Psoas muscle (tissue), 8 donors: ENCODE results near the gene SHISAL1. TPM values are rescaled to one million over a fixed set of nuclear protein-coding genes. Genes with fewer than 3 reads are reported as not detected.

Experiments
- ATAC-seq, 4 donors: fragments of 200-7000 bp; cut with Tn5 transposase; one replicate each; pipeline ENCODE4 v1.9.1; 2020; ENCODE audit warnings: moderate library complexity in 3 of 4, mild to moderate bottlenecking in 2 of 4
- DNase-seq, 2 donors: peaks; one replicate each; pipeline ENCODE4 v3.0.0-alpha.2; 2020
- H3K27ac ChIP-seq: fragments of 200-600 bp; one replicate; pipeline ENCODE4 v1.8.0; 2022
- H3K27me3 ChIP-seq, 3 donors: fragments of 200-600 bp in 1 of 3; one replicate each; pipeline versions ENCODE4 v1.6.1 to v1.8.0; 2013 to 2022; ENCODE audit warnings: low read length in 2 of 3, mild to moderate bottlenecking in 2 of 3, moderate library complexity in 1 of 3; ENCODE audit not compliant: insufficient read depth in 3 of 3
- H3K36me3 ChIP-seq, 2 donors: fragments of 200-600 bp in 1 of 2; one replicate each; pipeline versions ENCODE4 v1.6.1 to v1.8.0; 2013 to 2022; ENCODE audit warnings: low read depth in 1 of 2, mild to moderate bottlenecking in 1 of 2, moderate library complexity in 1 of 2; ENCODE audit not compliant: insufficient read depth in 1 of 2
- H3K4me1 ChIP-seq: fragments of 200-600 bp; one replicate; pipeline ENCODE4 v1.8.0; 2022
- H3K4me3 ChIP-seq: fragments of 200-600 bp; one replicate; pipeline ENCODE4 v1.8.0; 2022; ENCODE audit warnings: mild to moderate bottlenecking
- H3K9me3 ChIP-seq: fragments of 200-600 bp; one replicate; pipeline ENCODE4 v1.8.0; 2022
- CTCF ChIP-seq: fragments of 200-600 bp; IDR thresholded peaks from one replicate; pipeline ENCODE4 v1.8.0; 2022; ENCODE audit warnings: antibody characterized with exemption
- WGBS, 3 donors: extraction: QIAGEN DNeasy Blood & Tissue Kit; methylation state at CpG; one replicate each; pipeline versions ENCODE4 v1.1.6 to v1.1.7; 2013; 5-methylcytosine and 5-hydroxymethylcytosine counted together
- intact Hi-C, 2 donors: fragments of 100-400 bp; cut with DNase I; formaldehyde crosslinking; loops; one replicate each; pipeline versions ENCODE4 v1.11.0 to v1.14.2; 2022
- polyA plus RNA-seq, 3 donors: library from polyadenylated mRNA; stranded (reverse); fragments of 200-250 nt; gene quantifications; one replicate each; pipeline ENCODE4 v1.2.3, GENCODE V29; 2013
- total RNA-seq, 4 donors: library from RNA; stranded (reverse); fragmentation: NEBNext Ultra II Directional in 2 of 4; extraction: Animal tissue kit (Norgen Biotek cat#: 25700) in 2 of 4; gene quantifications; one replicate each; pipeline versions ENCODE4 v1.2.1 to v1.2.4, GENCODE V29; 2021 to 2023
- donor health status: healthy with polysubstance abuse.
- donor health status: DM: no; HTN: no; CAD: no; lungs with moderate emphysema.
- donor health status: Bipolar disorder and iron deficiency.
- donor health status: healthy.
- donor health status: DM: yes; HTN: yes; CAD: no.
- donor health status: DM: no; HTN: no; CAD: no.
- donor health status: DM: no; HTN: no; CAD: no.
- donor health status: DM: yes; HTN: yes; CAD: no.

The SHISAL1 gene
- total and polyA plus RNA-seq, 7 donors, result 0.01 to 0.24 (median 0.06) TPM; not detected in 1

GRCh38 chr22:44291674-44292360, 20.9 kb downstream of the SHISAL1 start:
- H3K9me3 ChIP-seq, result peaks cover 4% of the 10 kb centered on the region
- H3K4me1 ChIP-seq, result no peaks in the 10 kb centered on the region
- no peak for TF ChIP-seq CTCF
- WGBS, 3 donors, result 49 to 67% (median 64%) methylated on average over 20 to 21 of the region's 21 CpGs
- H3K27ac ChIP-seq, result no peak overlapping the region
- ATAC-seq, result no peak
- DNase-seq, result no peak
- intact Hi-C loops, result no loop called here
- H3K4me3 ChIP-seq, result no peak overlapping the region
- H3K27me3 ChIP-seq, result peaks cover 0 to 40% (median 6%) of the 10 kb centered on the region in 3 donors
- no peaks in the 10 kb centered on the region for H3K36me3 ChIP-seq

GRCh38 chr22:44291265-44291664, 21.5 kb downstream of the SHISAL1 start:
- 79 to 84% (median 82%) methylated on average over 8 of the region's 8 CpGs for WGBS, 3 donors
- ATAC-seq (no peak), DNase-seq (no peak)
- Histone ChIP-seq H3K27ac (no peak overlapping the region), H3K4me1 (no peaks in the 10 kb centered on the region), H3K9me3 (peaks cover 4% of the 10 kb centered on the region), H3K4me3 (no peak overlapping the region), H3K27me3 (peaks cover 0 to 43% (median 7%) of the 10 kb centered on the region in 3 donors), H3K36me3 (no peaks in the 10 kb centered on the region)
- intact Hi-C loops, result no loop called here
- TF ChIP-seq CTCF, result no peak

GRCh38 chr22:44289414-44290171, 23.2 kb downstream of the SHISAL1 start:
- H3K27ac ChIP-seq, result no peak overlapping the region
- no peak for TF ChIP-seq CTCF
- H3K4me3 ChIP-seq, result no peak overlapping the region
- peaks cover 0 to 56% (median 9%) of the 10 kb centered on the region in 3 donors for H3K27me3 ChIP-seq
- intact Hi-C loops, result no loop called here
- WGBS, 3 donors, result 61 to 73% (median 67%) methylated on average over 12 to 13 of the region's 13 CpGs
- ATAC-seq (no peak), DNase-seq (no peak)
- no peaks in the 10 kb centered on the region for H3K4me1 ChIP-seq
- H3K36me3 ChIP-seq, result no peaks in the 10 kb centered on the region
- peaks cover 1% of the 10 kb centered on the region for H3K9me3 ChIP-seq

GRCh38 chr22:44288913-44289312, 23.8 kb downstream of the SHISAL1 start:
- no peak overlapping the region for H3K4me3 ChIP-seq
- H3K4me1 ChIP-seq, result no peaks in the 10 kb centered on the region
- no peak overlapping the region for H3K27ac ChIP-seq
- H3K9me3 ChIP-seq, result no peaks in the 10 kb centered on the region
- intact Hi-C loops, result no loop called here
- ATAC-seq, result no peak
- peaks cover 0 to 62% (median 9%) of the 10 kb centered on the region in 3 donors for H3K27me3 ChIP-seq
- WGBS, 3 donors, result 78 to 86% (median 81%) methylated on average over 4 of the region's 4 CpGs
- no peak for TF ChIP-seq CTCF
- H3K36me3 ChIP-seq, result no peaks in the 10 kb centered on the region
- no peak for DNase-seq
